Epithelial cell of esophagus (primary cell): ENCODE results near the gene URB1.
"Not testable (repeated sequence)": the region's sequence is repeated elsewhere in the genome, so short reads cannot be mapped to it uniquely, and the experiment has no call there.

Experiments used
- DNase-seq: peaks from one replicate; pipeline ENCODE4 v3.0.0; 2010; ENCODE audit warnings: low read depth
- H3K4me3 ChIP-seq: 2 replicates; pipeline ENCODE4 v1.5.1; 2011; ENCODE audit warnings: mild to moderate bottlenecking, low read length, control low read depth
- TF ChIP-seq, protein P1 (sequence below): IDR thresholded peaks from 2 replicates; pipeline ENCODE4 v1.5.1; 2011; ENCODE audit warnings: low read depth, mild to moderate bottlenecking, low read length, control low read depth, inconsistent platforms; ENCODE audit not compliant: insufficient read depth; ENCODE audit errors: missing control alignments

The URB1 gene, protein sequence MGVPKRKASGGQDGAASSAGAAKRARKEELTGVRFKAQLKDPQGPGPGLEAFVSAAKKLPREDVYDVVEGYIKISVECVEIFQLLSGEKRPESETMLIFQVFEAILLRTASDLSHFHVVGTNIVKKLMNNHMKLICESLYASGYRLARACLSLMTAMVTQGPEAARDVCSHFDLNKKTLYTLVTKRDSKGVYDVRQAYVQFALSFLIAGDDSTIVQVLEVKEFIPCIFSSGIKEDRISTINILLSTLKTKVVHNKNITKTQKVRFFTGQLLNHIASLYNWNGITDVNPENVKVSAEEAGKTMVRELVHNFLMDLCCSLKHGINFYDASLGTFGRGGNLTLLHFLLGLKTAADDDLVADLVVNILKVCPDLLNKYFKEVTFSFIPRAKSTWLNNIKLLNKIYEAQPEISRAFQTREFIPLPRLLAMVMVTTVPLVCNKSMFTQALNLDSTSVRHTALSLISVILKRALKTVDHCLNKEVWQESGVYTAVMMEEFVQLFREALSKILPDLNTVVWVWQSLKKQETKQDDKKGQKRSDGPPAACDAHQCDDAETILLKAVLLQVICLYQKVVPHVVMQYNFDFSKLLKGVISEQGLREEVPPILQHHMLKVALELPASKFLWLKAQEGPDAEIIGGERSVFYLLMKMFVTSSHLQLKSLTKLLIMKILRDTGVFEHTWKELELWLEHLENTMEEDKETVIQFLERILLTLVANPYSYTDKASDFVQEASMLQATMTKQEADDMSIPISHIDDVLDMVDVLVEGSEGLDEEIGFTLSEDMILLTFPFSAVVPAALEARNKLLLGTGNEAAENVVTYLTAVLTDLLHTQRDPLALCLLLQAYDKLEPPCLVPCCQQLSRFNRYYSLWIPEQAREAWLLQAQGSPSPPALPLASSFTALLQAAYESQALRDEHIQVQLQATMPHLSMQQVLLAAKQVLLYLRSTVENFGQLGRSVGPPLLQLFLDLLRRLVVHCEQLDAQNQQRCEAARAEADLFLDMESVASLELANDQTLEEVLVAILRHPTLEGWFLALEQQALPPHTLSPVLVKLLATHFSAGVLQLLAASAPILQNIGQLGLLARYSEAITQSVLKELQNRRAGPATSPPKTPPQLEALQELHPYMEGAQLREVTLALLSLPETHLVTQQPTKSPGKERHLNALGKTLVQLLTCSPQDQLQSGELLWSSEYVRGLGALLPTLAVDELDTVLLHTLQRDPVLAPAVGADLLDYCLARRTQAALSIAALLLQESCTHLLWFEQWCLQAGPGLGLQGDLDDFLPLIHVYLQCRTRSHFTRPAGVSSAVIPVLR (N-terminal part only)

GRCh38 chr21:32392880-32393676 lies at the start of gene URB1:
Gene URB1, minus strand, starts transcription at chr21:32393012. Its CDS starts 102 bp downstream, at chr21:32392910.
- H3K4me3 ChIP-seq, result peak within 1 kb of the TSS; percentile 67
- TF ChIP-seq, protein P1, sequence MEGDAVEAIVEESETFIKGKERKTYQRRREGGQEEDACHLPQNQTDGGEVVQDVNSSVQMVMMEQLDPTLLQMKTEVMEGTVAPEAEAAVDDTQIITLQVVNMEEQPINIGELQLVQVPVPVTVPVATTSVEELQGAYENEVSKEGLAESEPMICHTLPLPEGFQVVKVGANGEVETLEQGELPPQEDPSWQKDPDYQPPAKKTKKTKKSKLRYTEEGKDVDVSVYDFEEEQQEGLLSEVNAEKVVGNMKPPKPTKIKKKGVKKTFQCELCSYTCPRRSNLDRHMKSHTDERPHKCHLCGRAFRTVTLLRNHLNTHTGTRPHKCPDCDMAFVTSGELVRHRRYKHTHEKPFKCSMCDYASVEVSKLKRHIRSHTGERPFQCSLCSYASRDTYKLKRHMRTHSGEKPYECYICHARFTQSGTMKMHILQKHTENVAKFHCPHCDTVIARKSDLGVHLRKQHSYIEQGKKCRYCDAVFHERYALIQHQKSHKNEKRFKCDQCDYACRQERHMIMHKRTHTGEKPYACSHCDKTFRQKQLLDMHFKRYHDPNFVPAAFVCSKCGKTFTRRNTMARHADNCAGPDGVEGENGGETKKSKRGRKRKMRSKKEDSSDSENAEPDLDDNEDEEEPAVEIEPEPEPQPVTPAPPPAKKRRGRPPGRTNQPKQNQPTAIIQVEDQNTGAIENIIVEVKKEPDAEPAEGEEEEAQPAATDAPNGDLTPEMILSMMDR, result no peak
- DNase-seq, result peak; percentile 91

DNA sequence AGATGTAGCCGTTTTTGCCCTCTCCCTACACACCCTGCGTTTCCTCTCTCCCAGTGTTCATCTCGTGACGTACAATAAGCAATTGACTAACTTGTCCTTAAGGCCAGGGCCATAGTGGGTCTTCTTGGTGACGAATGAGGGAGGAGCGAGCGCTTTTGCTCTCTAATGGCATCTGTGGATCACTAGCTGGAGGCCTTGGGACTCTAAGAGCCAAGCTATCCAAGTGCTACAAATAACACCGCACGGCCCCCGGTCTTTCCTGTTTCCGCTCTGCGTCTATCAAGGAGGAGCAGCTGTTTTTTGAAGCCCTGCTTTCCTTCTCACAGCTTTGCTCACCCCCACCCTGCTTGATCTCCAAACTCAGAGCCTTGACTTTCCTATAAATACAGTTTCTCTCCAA lies 44.9 kb upstream of the URB1 start:
- H3K4me3 ChIP-seq, result no peak overlapping the region
- no peak for DNase-seq
- TF ChIP-seq, protein P1, result no peak

GRCh38 chr21:32432982-32433660 lies 40.3 kb upstream of the URB1 start:
- DNase-seq, result peak; percentile 75
- not testable (repeated sequence) for H3K4me3 ChIP-seq

DNA sequence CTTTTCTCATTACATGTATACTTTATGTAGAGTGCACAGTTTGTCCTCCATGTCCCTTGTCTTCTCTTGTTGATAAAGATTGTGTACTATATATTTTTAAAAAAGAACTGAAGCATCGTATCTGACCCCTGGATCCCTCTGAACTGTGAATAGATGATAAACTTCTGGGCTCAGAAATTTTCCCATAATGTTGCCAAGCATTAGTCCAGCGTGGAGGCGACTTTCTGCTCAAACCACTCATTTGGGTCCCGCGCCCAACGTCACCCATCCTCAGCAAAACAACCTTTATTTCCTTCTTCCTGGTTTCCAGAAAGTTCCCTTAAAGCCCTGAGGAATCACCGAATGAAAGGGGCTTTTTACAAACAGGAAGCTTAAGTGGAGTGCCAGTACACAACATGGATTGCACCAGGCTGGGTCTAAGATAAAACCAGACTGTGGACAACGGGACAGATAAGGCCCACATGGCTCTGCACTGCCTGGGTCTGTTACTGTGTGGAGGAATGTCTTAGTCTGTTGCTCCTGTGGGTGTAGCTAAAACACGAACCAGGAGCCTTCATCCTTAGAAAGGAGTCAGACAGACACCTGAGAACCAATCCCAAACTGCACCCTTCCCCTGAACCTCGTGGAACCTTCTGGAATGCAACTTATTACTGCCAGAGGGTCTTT lies 35.3 kb upstream of the URB1 start:
- TF ChIP-seq, protein P1, result no peak
- no peak overlapping the region for H3K4me3 ChIP-seq
- DNase-seq, result no peak

DNA sequence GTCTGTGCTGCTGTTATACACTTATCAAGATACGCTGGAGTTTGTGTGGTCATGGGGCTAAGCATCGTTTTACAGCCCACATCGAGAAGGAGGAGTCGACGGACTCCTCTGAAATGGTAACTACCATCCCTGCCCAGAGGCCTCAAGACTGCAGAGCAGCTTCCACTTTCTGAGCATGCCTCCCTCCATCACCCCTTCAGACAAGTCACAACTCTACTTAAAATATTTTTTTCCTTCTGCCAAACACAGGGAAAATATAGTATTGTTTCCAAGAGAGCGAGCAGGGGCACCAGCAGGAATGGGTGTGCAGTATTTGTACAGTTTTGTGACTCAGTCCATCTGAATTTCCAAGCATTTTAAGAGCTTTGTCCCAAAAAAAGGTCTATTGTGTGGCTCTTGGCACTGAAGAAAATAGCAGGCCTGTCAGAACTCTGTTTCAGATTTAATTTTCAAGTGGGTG lies 33.8 kb upstream of the URB1 start:
- no peak overlapping the region for H3K4me3 ChIP-seq
- peak; percentile 36 for DNase-seq
- TF ChIP-seq, protein P1, result no peak

GRCh38 chr21:32426066-32426465 lies 33.3 kb upstream of the URB1 start:
- peak; percentile 80 for DNase-seq
- no peak overlapping the region for H3K4me3 ChIP-seq
- TF ChIP-seq, protein P1, result no peak
